ENCODE data around the gene CRYBA1. TPM values are rescaled to one million over a fixed set of nuclear protein-coding genes. Genes with fewer than 3 reads are reported as not detected.

CRYBA1 gene
- total RNA-seq, 2 donors from 2014 or later: not detected

- H3K9me3 ChIP-seq: no peaks in the 10 kb centered on the region
- intact Hi-C loops (cut with DNase I): no loop called here
- H3K27me3 ChIP-seq (replicated peaks; ENCODE audit: insufficient read depth): no peaks in the 10 kb centered on the region
- no peak overlapping the region for H3K27ac ChIP-seq
- H3K36me3 ChIP-seq: no peaks in the 10 kb centered on the region
- TF ChIP-seq CTCF (IDR thresholded peaks at IDR 0.05) (no peak), POLR2AphosphoS5 (IDR thresholded peaks at IDR 0.05) (no peak), POLR2A (IDR thresholded peaks at IDR 0.05) (no peak)
- H3K4me3 ChIP-seq: no peak overlapping the region
- no peaks in the 10 kb centered on the region for H3K4me1 ChIP-seq (replicated peaks)
- DNase-seq (ENCODE audit: low spot score): no peak
Observed at GRCh38 chr17:29278692-29279091, 32.0 kb downstream of the CRYBA1 start.

GRCh38 chr17:29279397-29280070 lies 32.9 kb downstream of the CRYBA1 start:
- H3K4me3 ChIP-seq: no peak overlapping the region
- H3K9me3 ChIP-seq: no peaks in the 10 kb centered on the region
- H3K27ac ChIP-seq: no peak overlapping the region
- WGBS: 93% methylated on average over 5 of the region's 5 CpGs
- H3K27me3 ChIP-seq (replicated peaks; ENCODE audit: insufficient read depth): no peaks in the 10 kb centered on the region
- TF ChIP-seq POLR2A (IDR thresholded peaks at IDR 0.05): no peak
- TF ChIP-seq POLR2AphosphoS5 (IDR thresholded peaks at IDR 0.05): no peak
- no peak for TF ChIP-seq CTCF (IDR thresholded peaks at IDR 0.05)
- no peaks in the 10 kb centered on the region for H3K36me3 ChIP-seq
- peaks cover 2% of the 10 kb centered on the region for H3K4me1 ChIP-seq (replicated peaks)
- no peak for DNase-seq (ENCODE audit: low spot score)
- intact Hi-C loops (cut with DNase I): no loop called here

GRCh38 chr17:29283496-29283895 lies 36.8 kb downstream of the CRYBA1 start:
- peaks cover 0 to 9% of the 10 kb centered on the region in 2 donors for H3K36me3 ChIP-seq
- TF ChIP-seq POLR2A (IDR thresholded peaks at IDR 0.05) (no peak), CTCF (IDR thresholded peaks at IDR 0.05) (no peak), POLR2AphosphoS5 (IDR thresholded peaks at IDR 0.05) (no peak)
- H3K4me3 ChIP-seq: no peak overlapping the region
- WGBS: 59% methylated on average over 5 of the region's 5 CpGs
- H3K27me3 ChIP-seq (replicated peaks; ENCODE audit: insufficient read depth): no peaks in the 10 kb centered on the region
- intact Hi-C loops (cut with DNase I): no loop called here
- H3K27ac ChIP-seq: no peak overlapping the region
- H3K4me1 ChIP-seq (replicated peaks): peaks cover 2% of the 10 kb centered on the region
- no peaks in the 10 kb centered on the region for H3K9me3 ChIP-seq
- DNase-seq (ENCODE audit: low spot score): no peak

GRCh38 chr17:29283961-29284360 lies 37.3 kb downstream of the CRYBA1 start:
- Histone ChIP-seq H3K4me3 (no peak overlapping the region), H3K27me3 (replicated peaks; ENCODE audit: insufficient read depth) (no peaks in the 10 kb centered on the region), H3K27ac (no peak overlapping the region), H3K36me3 (peaks cover 0 to 9% of the 10 kb centered on the region in 2 donors), H3K9me3 (no peaks in the 10 kb centered on the region), H3K4me1 (replicated peaks) (peaks cover 2% of the 10 kb centered on the region)
- intact Hi-C loops (cut with DNase I): no loop called here
- DNase-seq (ENCODE audit: low spot score): no peak
- WGBS: 41% methylated on average over 2 of the region's 2 CpGs
- TF ChIP-seq CTCF (IDR thresholded peaks at IDR 0.05) (no peak), POLR2AphosphoS5 (IDR thresholded peaks at IDR 0.05) (no peak), POLR2A (IDR thresholded peaks at IDR 0.05) (no peak)

GRCh38 chr17:29289852-29290251 lies 43.2 kb downstream of the CRYBA1 start:
- WGBS: 89% methylated on average over 9 of the region's 9 CpGs
- DNase-seq (ENCODE audit: low spot score): no peak
- H3K27ac ChIP-seq: no peak overlapping the region
- H3K4me3 ChIP-seq: no peak overlapping the region
- TF ChIP-seq CTCF (IDR thresholded peaks at IDR 0.05) (no peak), POLR2A (IDR thresholded peaks at IDR 0.05) (no peak)
- no peaks in the 10 kb centered on the region for H3K27me3 ChIP-seq (replicated peaks; ENCODE audit: insufficient read depth)
- intact Hi-C loops (cut with DNase I): loop anchor here (5.0 kb wide), 2 partner anchors 38 to 48 kb away; no protein-coding TSS in a partner anchor
- no peaks in the 10 kb centered on the region for H3K9me3 ChIP-seq
- peaks cover 6% of the 10 kb centered on the region for H3K4me1 ChIP-seq (replicated peaks)
- H3K36me3 ChIP-seq: peaks cover 0 to 9% of the 10 kb centered on the region in 2 donors
